HuH-7.5 (cell line): ENCODE data around the gene PARD3B.
A peak's percentile ranks its signal among the peaks of the same experiment; 100 is the strongest.

ENCODE experiments used
- DNase-seq: peaks from one replicate; pipeline ENCODE4 v3.0.0; 2011; ENCODE audit warnings: low spot score

The PARD3B gene

GRCh38 chr2:205013586-205013985 is 468.3 kb downstream of the PARD3B start:
- no peak for DNase-seq

- no peak for DNase-seq
These were observed 468.9 kb downstream of the PARD3B start for GRCh38 chr2:205014201-205014600.

GRCh38 chr2:205017381-205017780 is 472.1 kb downstream of the PARD3B start:
- no peak for DNase-seq

GRCh38 chr2:205017912-205018311 is 472.6 kb downstream of the PARD3B start:
- no peak for DNase-seq

DNA sequence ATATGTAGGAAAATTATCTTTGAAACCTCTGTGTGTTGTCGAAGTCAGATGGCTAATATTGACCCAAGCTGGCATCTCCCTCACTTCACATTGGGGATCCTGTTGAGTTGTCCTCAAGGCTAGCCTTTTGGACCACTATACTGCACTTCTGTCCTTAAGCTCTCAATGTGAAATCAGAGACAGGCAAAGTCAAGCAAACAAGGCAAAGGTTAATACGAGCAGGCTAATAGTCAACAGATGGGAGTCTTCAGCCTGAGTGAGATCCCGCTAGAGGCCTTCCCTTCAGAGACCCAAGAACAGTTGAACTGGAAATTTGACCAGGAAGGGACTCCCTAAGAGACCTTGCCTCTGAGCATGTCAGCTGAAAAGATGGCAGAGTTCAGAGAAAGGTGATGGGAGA is 475.4 kb downstream of the PARD3B start:
- DNase-seq, result no peak

GRCh38 chr2:205022841-205023240 is 477.6 kb downstream of the PARD3B start:
- DNase-seq, result no peak

GRCh38 chr2:205024822-205025518 is 479.7 kb downstream of the PARD3B start:
- no peak for DNase-seq

GRCh38 chr2:205025580-205026240 is 480.4 kb downstream of the PARD3B start:
- DNase-seq, result no peak

GRCh38 chr2:205030695-205031094 is 485.4 kb downstream of the PARD3B start:
- DNase-seq, result no peak

DNA sequence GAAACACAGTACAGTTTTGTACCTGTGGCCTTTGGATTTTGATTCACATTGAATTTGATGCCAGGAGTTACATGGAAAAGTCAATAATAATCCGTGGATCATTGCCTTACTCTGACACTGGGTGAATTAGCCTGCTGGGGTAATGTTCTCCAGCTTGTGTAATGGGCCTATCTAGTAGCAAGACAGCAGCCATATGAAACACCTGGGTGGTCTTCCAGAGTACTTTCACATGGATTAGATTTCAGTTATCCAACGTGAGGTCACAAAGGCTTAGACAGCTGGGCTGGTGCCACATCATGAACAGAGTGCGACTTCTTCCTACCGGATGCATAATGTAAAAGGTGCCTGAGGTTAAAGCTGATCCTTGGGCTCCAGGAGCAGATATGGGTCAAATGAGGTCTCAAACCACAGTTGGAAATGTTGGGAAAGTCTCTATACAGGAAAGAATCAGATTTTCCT is 486.8 kb downstream of the PARD3B start:
- DNase-seq, result no peak

- no peak for DNase-seq
These were observed 488.2 kb downstream of the PARD3B start for GRCh38 chr2:205033431-205033830.

- no peak for DNase-seq
These were observed 488.8 kb downstream of the PARD3B start for GRCh38 chr2:205034034-205034433.

GRCh38 chr2:205040323-205040722 is 495.0 kb downstream of the PARD3B start:
- DNase-seq, result no peak

GRCh38 chr2:205041472-205042130 is 496.3 kb downstream of the PARD3B start:
- DNase-seq, result no peak

DNA sequence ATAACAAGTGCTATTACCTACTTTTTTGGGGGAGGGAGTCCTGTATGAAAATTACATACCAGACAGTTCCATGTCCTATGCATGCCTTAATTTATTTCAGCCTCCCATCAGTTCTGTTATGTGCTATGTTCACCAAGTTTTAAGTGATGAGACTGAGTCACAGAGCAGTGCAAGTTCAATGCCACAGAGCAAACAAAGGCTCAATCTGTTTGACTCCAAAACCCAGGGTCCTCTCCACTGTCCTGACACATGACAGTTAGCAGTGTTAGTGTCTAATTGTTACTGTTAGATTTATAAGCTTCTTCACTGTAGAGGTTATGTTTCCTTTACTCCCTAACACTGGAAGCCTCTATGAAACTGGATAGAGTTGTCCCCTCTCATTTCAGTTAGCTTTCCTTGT is 498.0 kb downstream of the PARD3B start:
- no peak for DNase-seq

DNA sequence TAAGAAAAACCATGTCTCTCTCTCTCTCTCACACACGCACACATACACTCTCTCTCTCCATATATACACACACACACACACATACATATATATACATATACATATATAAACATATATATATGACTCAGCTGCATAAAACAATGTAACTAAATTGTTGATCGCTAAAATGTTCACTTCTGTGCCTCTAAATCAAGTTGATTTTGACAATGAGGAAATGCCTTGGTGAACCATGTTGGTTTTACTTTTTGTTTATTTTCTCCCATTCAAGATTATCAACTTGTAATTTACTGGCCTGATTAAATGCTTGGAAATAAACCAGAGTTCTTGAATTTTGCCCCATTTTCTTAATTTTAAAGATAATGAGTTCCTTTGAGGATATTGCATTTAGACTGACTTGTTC is 500.4 kb downstream of the PARD3B start:
- no peak for DNase-seq

GRCh38 chr2:205047273-205047839 is 502.1 kb downstream of the PARD3B start:
- DNase-seq, result peak; percentile 5

DNA sequence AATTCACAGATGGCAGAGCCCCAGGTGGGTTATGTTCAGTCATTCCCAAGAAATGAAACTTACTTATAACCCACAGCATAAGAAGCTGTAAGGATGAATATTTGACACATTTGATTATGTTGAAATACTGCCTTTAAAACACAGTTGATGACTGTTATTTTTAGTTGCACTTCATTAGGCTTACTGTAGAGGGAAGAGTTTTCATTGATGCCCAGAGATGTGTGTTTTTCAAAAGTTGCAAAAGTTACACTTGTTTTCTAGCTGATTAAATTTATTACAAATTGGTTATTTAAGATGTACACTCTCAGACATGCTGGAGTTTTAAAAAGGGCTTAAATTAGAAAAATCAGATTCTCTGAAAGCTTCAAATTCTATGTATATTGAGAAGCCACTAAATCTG is 506.1 kb downstream of the PARD3B start:
- no peak for DNase-seq

GRCh38 chr2:205052781-205053180 is 507.5 kb downstream of the PARD3B start:
- no peak for DNase-seq

DNA sequence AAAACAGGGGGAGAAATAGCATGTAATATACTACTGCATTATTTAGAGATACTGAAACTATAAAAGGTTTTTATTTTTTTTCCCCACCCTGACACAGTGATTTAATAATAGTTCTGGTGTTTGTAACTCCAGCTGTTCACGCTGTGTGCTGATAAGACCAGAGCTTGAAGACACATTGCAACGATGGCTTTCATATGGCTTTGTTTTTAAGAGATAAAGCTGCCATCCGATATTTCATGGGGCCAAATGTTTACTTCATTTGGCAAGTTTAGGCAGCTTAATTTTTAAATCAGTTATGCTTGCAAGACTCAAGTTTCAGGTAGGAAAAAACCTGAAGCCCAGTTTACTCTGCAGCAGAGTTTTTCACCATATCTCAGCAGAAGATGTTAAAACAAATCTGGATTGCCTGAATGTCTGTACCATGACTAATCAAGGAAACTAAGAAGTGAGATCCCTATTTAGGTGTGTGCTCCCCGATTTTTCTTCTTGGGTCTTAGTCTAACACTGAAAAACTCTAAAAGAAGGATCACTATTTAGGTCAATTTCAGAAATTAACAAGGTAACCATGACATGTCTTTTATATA is 508.6 kb downstream of the PARD3B start:
- no peak for DNase-seq

DNA sequence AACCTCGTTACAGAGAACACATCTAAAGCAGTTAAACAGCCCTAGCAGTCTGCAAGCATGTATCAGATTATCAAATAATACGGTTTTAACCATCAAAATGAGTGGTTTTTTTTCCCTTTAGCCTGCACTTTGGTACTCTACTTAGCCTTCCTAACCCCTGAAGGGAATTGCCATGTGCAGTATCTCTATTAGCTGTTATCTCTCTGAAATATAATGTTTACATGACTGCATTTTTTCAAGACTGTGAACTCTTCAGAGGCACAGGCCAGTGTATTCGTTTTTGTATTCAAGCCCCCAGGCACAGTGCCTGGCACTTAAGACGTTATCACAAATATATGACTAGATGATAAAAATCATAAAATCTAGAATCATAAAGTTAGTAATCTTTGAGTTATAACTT is 509.5 kb downstream of the PARD3B start:
- DNase-seq, result no peak

DNA sequence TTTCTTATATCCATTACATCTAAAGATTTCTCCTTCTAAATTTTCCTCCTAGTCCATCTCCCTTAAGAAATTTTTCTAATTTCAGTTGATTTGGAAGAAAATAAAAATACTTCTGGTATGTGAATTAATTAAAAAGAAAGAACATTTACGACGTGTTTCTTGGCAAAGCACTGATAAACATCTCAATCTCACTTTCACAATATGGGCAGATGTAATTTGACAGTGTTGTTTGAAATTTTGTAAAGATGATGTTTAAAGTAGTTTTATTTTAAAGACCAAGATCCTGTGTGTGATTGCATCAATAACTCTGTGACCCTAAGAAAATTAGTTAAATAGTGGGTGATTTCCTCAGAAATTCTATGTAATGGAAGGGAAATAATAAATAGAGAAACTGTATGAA is 510.0 kb downstream of the PARD3B start:
- no peak for DNase-seq

DNA sequence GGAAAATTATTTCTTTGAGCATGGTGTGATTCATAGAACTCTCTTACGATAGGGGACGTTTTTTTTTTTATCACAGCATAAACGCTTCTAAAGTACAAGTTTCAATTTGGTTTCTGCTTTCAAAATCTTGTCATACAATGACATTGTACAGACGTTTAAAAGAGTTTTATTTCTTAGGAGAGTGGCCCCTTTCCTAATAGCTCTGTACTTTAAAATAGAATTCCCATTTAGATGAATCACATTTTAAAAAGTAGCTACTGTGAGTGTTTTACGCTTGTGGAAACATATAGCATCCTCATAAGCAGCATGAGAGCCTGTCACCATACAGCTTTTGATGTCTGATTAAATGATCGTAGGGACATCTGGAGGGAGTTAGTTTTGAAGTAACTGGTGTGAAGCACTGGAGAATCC is 510.9 kb downstream of the PARD3B start:
- DNase-seq, result no peak
